ENCODE measurements around the gene ACER3. TPM values are rescaled to one million over a fixed set of nuclear protein-coding genes. Genes with fewer than 3 reads are reported as not detected.

The ACER3 gene
- total RNA-seq, 2 donors from 2014 or later, result 7.0 to 24.7 TPM

- ATAC-seq (ENCODE audit: insufficient number of reproducible peaks, low FRiP score, low read depth) (peak; percentile 91), DNase-seq (ENCODE audit: low spot score) (peak; percentile 43)
- Histone ChIP-seq H3K27ac (peak within 1 kb of the TSS; percentile 55 to 76), H3K4me3 (peak within 1 kb of the TSS; percentile 79), H3K4me1 (ENCODE audit: control insufficient read depth in 1 of 2, low read depth in 2 of 2) (peaks cover 9 to 25% of the 10 kb centered on the region in 2 donors), H3K36me3 (no peaks in the 10 kb centered on the region), H3K9me3 (no peaks in the 10 kb centered on the region), H3K27me3 (replicated peaks; ENCODE audit: insufficient read depth) (no peaks in the 10 kb centered on the region)
- TF ChIP-seq CTCF (IDR thresholded peaks at IDR 0.05), result peak; percentile 47
Observed at GRCh38 chr11:77066229-77067042, 205.7 kb downstream of the ACER3 start, which contains the start of gene CAPN5. Gene CAPN5 (plus strand): TSS chr11:77066971. CDS start chr11:77084887, 17,916 bp downstream.

- ATAC-seq (ENCODE audit: insufficient number of reproducible peaks, low FRiP score, low read depth) (no peak), DNase-seq (ENCODE audit: low spot score) (no peak)
- Histone ChIP-seq H3K27me3 (replicated peaks; ENCODE audit: insufficient read depth) (no peaks in the 10 kb centered on the region), H3K4me1 (ENCODE audit: control insufficient read depth in 1 of 2, low read depth in 2 of 2) (peaks cover 18 to 40% of the 10 kb centered on the region in 2 donors), H3K27ac (no peak overlapping the region), H3K36me3 (no peaks in the 10 kb centered on the region), H3K4me3 (peak overlapping the region; percentile 79), H3K9me3 (no peaks in the 10 kb centered on the region)
- no peak for TF ChIP-seq CTCF (IDR thresholded peaks at IDR 0.05)
Observed at GRCh38 chr11:77067861-77068443, 207.2 kb downstream of the ACER3 start.

GRCh38 chr11:77068457-77069335 is 208.0 kb downstream of the ACER3 start:
- no peaks in the 10 kb centered on the region for H3K36me3 ChIP-seq
- no peak for TF ChIP-seq CTCF (IDR thresholded peaks at IDR 0.05)
- no peak overlapping the region for H3K4me3 ChIP-seq
- H3K27me3 ChIP-seq (replicated peaks; ENCODE audit: insufficient read depth), result no peaks in the 10 kb centered on the region
- no peak for DNase-seq (ENCODE audit: low spot score)
- H3K27ac ChIP-seq, result no peak overlapping the region
- H3K4me1 ChIP-seq (ENCODE audit: control insufficient read depth in 1 of 2, low read depth in 2 of 2), result peaks cover 24 to 48% of the 10 kb centered on the region in 2 donors
- no peaks in the 10 kb centered on the region for H3K9me3 ChIP-seq
- no peak for ATAC-seq (ENCODE audit: insufficient number of reproducible peaks, low FRiP score, low read depth)

GRCh38 chr11:77069336-77069968 is 208.7 kb downstream of the ACER3 start:
- H3K4me3 ChIP-seq, result no peak overlapping the region
- H3K27me3 ChIP-seq (replicated peaks; ENCODE audit: insufficient read depth), result no peaks in the 10 kb centered on the region
- H3K9me3 ChIP-seq, result no peaks in the 10 kb centered on the region
- no peak overlapping the region for H3K27ac ChIP-seq
- ATAC-seq (ENCODE audit: insufficient number of reproducible peaks, low FRiP score, low read depth), result no peak
- H3K36me3 ChIP-seq, result no peaks in the 10 kb centered on the region
- no peak for DNase-seq (ENCODE audit: low spot score)
- peaks cover 31 to 55% of the 10 kb centered on the region in 2 donors for H3K4me1 ChIP-seq (ENCODE audit: control insufficient read depth in 1 of 2, low read depth in 2 of 2)
- TF ChIP-seq CTCF (IDR thresholded peaks at IDR 0.05), result no peak
